ENCODE results near the gene FAM222A.

DNA sequence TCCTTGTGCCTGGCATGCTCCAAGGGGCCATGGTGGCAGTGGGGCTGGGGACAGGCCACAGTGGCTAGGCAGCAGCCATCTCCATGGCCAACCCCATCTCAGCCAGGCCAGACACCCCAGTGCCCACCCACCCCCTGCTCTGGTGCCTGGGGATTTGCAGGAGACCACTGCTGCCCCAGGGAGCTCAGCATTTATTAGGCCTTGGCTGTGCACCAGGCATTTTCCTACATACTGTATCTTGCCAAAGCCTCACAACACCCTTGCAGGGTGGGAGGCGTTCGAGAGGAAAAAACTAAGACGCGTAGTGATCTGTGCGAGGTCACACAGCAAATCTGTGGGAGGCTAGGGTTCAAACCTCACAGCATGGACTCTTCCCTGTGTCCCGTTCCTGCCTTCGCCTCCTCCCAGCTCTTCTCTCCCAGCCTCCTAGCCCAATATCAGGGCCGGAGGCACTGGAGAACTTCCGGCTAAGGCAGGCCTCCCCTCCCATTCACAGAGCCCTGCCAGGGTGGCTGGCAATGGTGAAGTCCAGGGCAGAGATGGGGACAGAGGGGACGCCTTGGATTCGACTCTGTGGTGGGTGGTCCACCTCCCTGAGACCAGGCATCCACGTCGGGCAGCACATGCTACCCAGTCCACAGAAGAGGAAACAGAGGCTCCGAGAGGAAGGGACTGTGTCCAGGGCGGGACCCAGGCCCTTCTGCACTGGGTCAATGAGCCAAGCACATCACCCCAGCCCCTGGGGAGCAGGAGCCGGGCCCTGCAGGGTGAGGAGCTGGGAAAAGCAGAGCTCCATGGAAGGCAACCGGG is 57.4 kb downstream of the FAM222A start:
- TF ChIP-seq, protein P1, sequence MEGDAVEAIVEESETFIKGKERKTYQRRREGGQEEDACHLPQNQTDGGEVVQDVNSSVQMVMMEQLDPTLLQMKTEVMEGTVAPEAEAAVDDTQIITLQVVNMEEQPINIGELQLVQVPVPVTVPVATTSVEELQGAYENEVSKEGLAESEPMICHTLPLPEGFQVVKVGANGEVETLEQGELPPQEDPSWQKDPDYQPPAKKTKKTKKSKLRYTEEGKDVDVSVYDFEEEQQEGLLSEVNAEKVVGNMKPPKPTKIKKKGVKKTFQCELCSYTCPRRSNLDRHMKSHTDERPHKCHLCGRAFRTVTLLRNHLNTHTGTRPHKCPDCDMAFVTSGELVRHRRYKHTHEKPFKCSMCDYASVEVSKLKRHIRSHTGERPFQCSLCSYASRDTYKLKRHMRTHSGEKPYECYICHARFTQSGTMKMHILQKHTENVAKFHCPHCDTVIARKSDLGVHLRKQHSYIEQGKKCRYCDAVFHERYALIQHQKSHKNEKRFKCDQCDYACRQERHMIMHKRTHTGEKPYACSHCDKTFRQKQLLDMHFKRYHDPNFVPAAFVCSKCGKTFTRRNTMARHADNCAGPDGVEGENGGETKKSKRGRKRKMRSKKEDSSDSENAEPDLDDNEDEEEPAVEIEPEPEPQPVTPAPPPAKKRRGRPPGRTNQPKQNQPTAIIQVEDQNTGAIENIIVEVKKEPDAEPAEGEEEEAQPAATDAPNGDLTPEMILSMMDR (IDR thresholded peaks at IDR 0.05): no peak
- TF ChIP-seq POLR2A (IDR thresholded peaks at IDR 0.05): no peak

All from lower leg skin (tissue), 3 donors.